K562 (cell line): ENCODE results near the gene TREX2. TPM values are rescaled to one million over a fixed set of nuclear protein-coding genes. Genes with fewer than 3 reads are reported as not detected.

Experiments
- ATAC-seq: fragments of 200-7000 bp; cut with Tn5 transposase; 3 replicates; pipeline ENCODE4 v1.9.1; 2020; ENCODE audit warnings: moderate library complexity
- BruUV-seq: library from RNA; stranded (reverse); fragments of 400-500 nt; replicated peaks from 2 replicates; lab custom pipeline; 2021; lab: Mats Ljungman, UMichigan
- CTCF ChIA-PET: fragments of 300-600 bp; formaldehyde crosslinking; extraction: SDS; loops from one replicate; lab custom pipeline; 2021; ENCODE audit warnings: low intra/inter-chr PET ratio; lab: Yijun Ruan, JAX
- POLR2A ChIA-PET: fragments of 300-600, 350-650 bp; sonication (Branson Sonifier 250); formaldehyde crosslinking; extraction: SDS; loops from one replicate; lab custom pipeline; 2021; ENCODE audit warnings: antibody characterized with exemption, inconsistent platforms; lab: Yijun Ruan, JAX
- DNase-seq, 4 experiments: peaks; one replicate each; pipeline versions ENCODE4 v3.0.0 to v3.0.0-alpha.2; 2011 to 2018; ENCODE audit warnings: low spot score in 3 of 4, mixed read lengths in 3 of 4; ENCODE audit errors: extremely low read depth in 1 of 4
- FAIRE-seq: peaks from 2 replicates; lab custom pipeline; 2011; peaks lifted over from hg19 to GRCh38; lab: Jason Lieb, UNC
- H2AFZ ChIP-seq: 2 replicates; pipeline ENCODE4 v1.6.0; 2011; ENCODE audit warnings: low read depth, low read length, control low read depth, inconsistent platforms
- H3K27ac ChIP-seq: fragments of 200-600 bp; 3 replicates; pipeline ENCODE4 v1.8.0; 2011; ENCODE audit warnings: low read depth, mild to moderate bottlenecking, control low read depth, inconsistent platforms, low read length, moderate library complexity, mixed read lengths; ENCODE audit errors: extremely low read depth
- H3K27me3 ChIP-seq, 2 experiments: fragments of 300-600 bp in 1 of 2; 2 replicates in 1 of 2; 3 replicates in 1 of 2; pipeline versions ENCODE4 v1.6.0 to v1.8.0; 2011; ENCODE audit warnings: inconsistent platforms in 2 of 2, low read length in 2 of 2, mild to moderate bottlenecking in 1 of 2, mixed read lengths in 1 of 2, moderate library complexity in 1 of 2; ENCODE audit not compliant: control insufficient read depth in 2 of 2, insufficient read depth in 2 of 2
- H3K36me3 ChIP-seq: fragments of 300-600 bp; 3 replicates; pipeline ENCODE4 v1.8.0; 2011; ENCODE audit warnings: mild to moderate bottlenecking, low read length, inconsistent platforms; ENCODE audit not compliant: control insufficient read depth, insufficient read depth
- H3K4me1 ChIP-seq, 2 experiments: fragments of 200-600 bp in 1 of 2; replicated peaks in 1 of 2; 2 replicates in 1 of 2; 3 replicates in 1 of 2; pipeline versions ENCODE4 v1.5.1 to v1.8.0; 2011; ENCODE audit warnings: inconsistent platforms in 2 of 2, low read length in 2 of 2, mild to moderate bottlenecking in 1 of 2, mixed read lengths in 1 of 2, moderate library complexity in 1 of 2; ENCODE audit not compliant: control insufficient read depth in 2 of 2, insufficient read depth in 2 of 2
- H3K4me2 ChIP-seq: 2 replicates; pipeline ENCODE4 v1.6.1; 2011; ENCODE audit warnings: low read length, control low read depth, inconsistent platforms, mixed read lengths; ENCODE audit not compliant: insufficient read depth
- H3K4me3 ChIP-seq: fragments of 200-600 bp; sonication (generic), shearing (Covaris generic); 2 replicates; pipeline ENCODE4 v1.5.1; 2016; ENCODE audit warnings: control low read depth, inconsistent platforms
- H3K79me2 ChIP-seq: fragments of 200-600 bp; 3 replicates; pipeline ENCODE4 v1.8.0; 2011; ENCODE audit warnings: low read length, inconsistent platforms; ENCODE audit not compliant: control insufficient read depth, insufficient read depth
- H3K9ac ChIP-seq, 2 experiments: 2 replicates each; pipeline versions ENCODE4 v1.6.0 to v1.6.1; 2011; ENCODE audit warnings: low read depth in 2 of 2, low read length in 2 of 2, control low read depth in 1 of 2, inconsistent platforms in 1 of 2, mild to moderate bottlenecking in 1 of 2, mixed read lengths in 1 of 2; ENCODE audit not compliant: insufficient read depth in 1 of 2
- H3K9me1 ChIP-seq: one replicate; pipeline ENCODE4 v1.6.0; 2011; ENCODE audit warnings: inconsistent platforms, mild to moderate bottlenecking, low read length, moderate library complexity; ENCODE audit not compliant: control insufficient read depth, insufficient read depth
- H3K9me3 ChIP-seq: replicated peaks from 2 replicates; pipeline ENCODE4 v1.5.1; 2011; ENCODE audit warnings: low read depth, low read length, inconsistent platforms; ENCODE audit not compliant: control insufficient read depth, insufficient read depth
- H4K20me1 ChIP-seq: replicated peaks from 2 replicates; pipeline ENCODE4 v1.6.1; 2011; ENCODE audit warnings: low read length, inconsistent platforms, mixed read lengths; ENCODE audit not compliant: control insufficient read depth, insufficient read depth
- POLR2G ChIP-seq: fragments of 200-400 bp; formaldehyde crosslinking; IDR thresholded peaks from 2 replicates; pipeline ENCODE4 v1.6.1; 2017; ENCODE audit warnings: low read depth, mild to moderate bottlenecking, antibody characterized with exemption, low read length, moderate library complexity
- YY1 ChIP-seq, 3 experiments: IDR thresholded peaks; 2 replicates each; pipeline ENCODE4 v1.6.1; 2011; ENCODE audit warnings: low read length in 2 of 3, mild to moderate bottlenecking in 2 of 3, moderate library complexity in 2 of 3, borderline replicate concordance in 1 of 3, control low read depth in 1 of 3, low read depth in 1 of 3; ENCODE audit not compliant: insufficient read depth in 3 of 3, insufficient replicate concordance in 2 of 3, control insufficient read depth in 1 of 3, insufficient read length in 1 of 3; ENCODE audit errors: extremely low read depth in 1 of 3
- ZBTB7A ChIP-seq: IDR thresholded peaks from 2 replicates; pipeline ENCODE4 v1.6.1; 2011; ENCODE audit warnings: low read depth, mild to moderate bottlenecking, low read length, moderate library complexity, borderline replicate concordance; ENCODE audit not compliant: control insufficient read depth
- WGBS: fragments of 100-300 bp; shearing (Covaris generic); methylation state at CpG from one replicate; pipeline ENCODE4 v1.1.6; 2016; ENCODE audit warnings: low coverage, mixed read lengths; ENCODE audit not compliant: insufficient coverage; ENCODE audit errors: missing lambda C conversion rate; 5-methylcytosine and 5-hydroxymethylcytosine counted together
- in situ Hi-C: fragments of 300-500 bp; cut with MboI; formaldehyde crosslinking; loops from 4 replicates; pipeline ENCODE4 v1.15.0; 2018; ENCODE audit warnings: inconsistent platforms, mixed read lengths
- intact Hi-C: fragments of 100-400 bp; cut with micrococcal nuclease; formaldehyde crosslinking; loops from 2 replicates; pipeline ENCODE4 v1.14.2; 2022
- polyA plus RNA-seq, 8 experiments: library from polyadenylated mRNA; depleted of rRNA in 4 of 8; stranded (reverse) in 5 of 8; unstranded in 3 of 8; fragments of >200 nt; fragmentation: Nextera tagmentation in 2 of 8; fragmentation: Illumina TruSeq in 1 of 8; extraction: Ambion mirVana in 2 of 8; extraction: Trizol in 1 of 8; gene quantifications; 2 replicates each; pipeline versions ENCODE4 v1.2.1 to v1.2.3, GENCODE V29; 2011 to 2014; ENCODE audit warnings: inconsistent platforms in 1 of 8, missing spikeins in 1 of 8
- total RNA-seq, 7 experiments: library from RNA; depleted of rRNA in 6 of 7; stranded (reverse); fragments of >200 nt in 6 of 7; fragmentation: Illumina TruSeq in 2 of 7; extraction: Trizol in 2 of 7; gene quantifications; 2 replicates each; pipeline versions ENCODE4 v1.2.1 to v1.2.3, GENCODE V29; 2011 to 2021; ENCODE audit warnings: low replicate concordance in 1 of 7
- TF ChIP-seq, protein P1 (sequence below): fragments of 450-650 bp; IDR thresholded peaks from 2 replicates; pipeline ENCODE4 v1.6.1; 2016; ENCODE audit warnings: mild to moderate bottlenecking, moderate library complexity

Gene TREX2
- total and polyA plus RNA-seq, 9 of the 15 experiments (the other 6 are each of a cell fraction or from before 2014, with no cell fraction given) = 0.07 to 1.5 (median 0.33) TPM; not detected in 2

DNA sequence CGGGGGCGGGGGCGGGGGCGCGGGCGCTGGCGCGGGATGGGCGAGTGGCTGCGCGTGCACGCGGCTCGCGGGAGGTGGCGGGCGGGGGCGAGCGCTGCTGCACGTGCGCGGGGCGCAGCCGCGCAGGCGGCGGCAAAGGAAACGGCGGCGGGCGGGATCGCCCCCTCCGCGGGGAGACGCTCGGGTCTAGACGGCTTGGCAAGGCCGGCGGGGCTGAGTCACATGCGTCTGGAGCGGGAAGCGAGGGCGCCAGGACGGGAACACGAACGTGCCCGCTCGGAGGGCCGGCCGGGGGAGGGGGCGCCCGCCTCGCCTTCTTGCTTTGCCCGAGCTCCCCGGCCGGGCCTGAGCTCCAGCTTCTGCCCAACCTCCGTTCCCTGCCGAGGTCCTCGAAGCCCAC is 28.9 kb upstream of the TREX2 start:
- H3K9me1 ChIP-seq = no peaks in the 10 kb centered on the region
- DNase-seq (peak; percentile 47 to 77 (median 64)), FAIRE-seq (no peak), ATAC-seq (no peak)
- H3K9ac ChIP-seq = peak overlapping the region; percentile 46 to 89; a peak in 3 of 4 replicates
- H3K27me3 ChIP-seq = no peaks in the 10 kb centered on the region
- intact Hi-C loops (loop anchor here (5.0 kb wide), 1 partner anchor 33 kb away; no protein-coding TSS in a partner anchor), in situ Hi-C loops (no loop called here)
- no peak overlapping the region for H3K27ac ChIP-seq
- H3K36me3 ChIP-seq = no peaks in the 10 kb centered on the region
- peak overlapping the region; percentile 89 for H2AFZ ChIP-seq
- WGBS = 0% methylated on average over 3 of the region's 59 CpGs
- ChIA-PET CTCF (no interaction called here), POLR2A (no interaction called here)
- H3K4me3 ChIP-seq = no peak overlapping the region
- H4K20me1 ChIP-seq = no peaks in the 10 kb centered on the region
- no TSS peak for BruUV-seq
- peaks cover 4 to 49% of the 10 kb centered on the region in 2 experiments; a peak in 4 of 5 replicates for H3K4me1 ChIP-seq
- no peaks in the 10 kb centered on the region for H3K9me3 ChIP-seq
- peak overlapping the region; percentile 11; the same call in 1 of the 2 replicates for H3K4me2 ChIP-seq
- H3K79me2 ChIP-seq = peaks cover 6% of the 10 kb centered on the region
- TF ChIP-seq, protein P1, sequence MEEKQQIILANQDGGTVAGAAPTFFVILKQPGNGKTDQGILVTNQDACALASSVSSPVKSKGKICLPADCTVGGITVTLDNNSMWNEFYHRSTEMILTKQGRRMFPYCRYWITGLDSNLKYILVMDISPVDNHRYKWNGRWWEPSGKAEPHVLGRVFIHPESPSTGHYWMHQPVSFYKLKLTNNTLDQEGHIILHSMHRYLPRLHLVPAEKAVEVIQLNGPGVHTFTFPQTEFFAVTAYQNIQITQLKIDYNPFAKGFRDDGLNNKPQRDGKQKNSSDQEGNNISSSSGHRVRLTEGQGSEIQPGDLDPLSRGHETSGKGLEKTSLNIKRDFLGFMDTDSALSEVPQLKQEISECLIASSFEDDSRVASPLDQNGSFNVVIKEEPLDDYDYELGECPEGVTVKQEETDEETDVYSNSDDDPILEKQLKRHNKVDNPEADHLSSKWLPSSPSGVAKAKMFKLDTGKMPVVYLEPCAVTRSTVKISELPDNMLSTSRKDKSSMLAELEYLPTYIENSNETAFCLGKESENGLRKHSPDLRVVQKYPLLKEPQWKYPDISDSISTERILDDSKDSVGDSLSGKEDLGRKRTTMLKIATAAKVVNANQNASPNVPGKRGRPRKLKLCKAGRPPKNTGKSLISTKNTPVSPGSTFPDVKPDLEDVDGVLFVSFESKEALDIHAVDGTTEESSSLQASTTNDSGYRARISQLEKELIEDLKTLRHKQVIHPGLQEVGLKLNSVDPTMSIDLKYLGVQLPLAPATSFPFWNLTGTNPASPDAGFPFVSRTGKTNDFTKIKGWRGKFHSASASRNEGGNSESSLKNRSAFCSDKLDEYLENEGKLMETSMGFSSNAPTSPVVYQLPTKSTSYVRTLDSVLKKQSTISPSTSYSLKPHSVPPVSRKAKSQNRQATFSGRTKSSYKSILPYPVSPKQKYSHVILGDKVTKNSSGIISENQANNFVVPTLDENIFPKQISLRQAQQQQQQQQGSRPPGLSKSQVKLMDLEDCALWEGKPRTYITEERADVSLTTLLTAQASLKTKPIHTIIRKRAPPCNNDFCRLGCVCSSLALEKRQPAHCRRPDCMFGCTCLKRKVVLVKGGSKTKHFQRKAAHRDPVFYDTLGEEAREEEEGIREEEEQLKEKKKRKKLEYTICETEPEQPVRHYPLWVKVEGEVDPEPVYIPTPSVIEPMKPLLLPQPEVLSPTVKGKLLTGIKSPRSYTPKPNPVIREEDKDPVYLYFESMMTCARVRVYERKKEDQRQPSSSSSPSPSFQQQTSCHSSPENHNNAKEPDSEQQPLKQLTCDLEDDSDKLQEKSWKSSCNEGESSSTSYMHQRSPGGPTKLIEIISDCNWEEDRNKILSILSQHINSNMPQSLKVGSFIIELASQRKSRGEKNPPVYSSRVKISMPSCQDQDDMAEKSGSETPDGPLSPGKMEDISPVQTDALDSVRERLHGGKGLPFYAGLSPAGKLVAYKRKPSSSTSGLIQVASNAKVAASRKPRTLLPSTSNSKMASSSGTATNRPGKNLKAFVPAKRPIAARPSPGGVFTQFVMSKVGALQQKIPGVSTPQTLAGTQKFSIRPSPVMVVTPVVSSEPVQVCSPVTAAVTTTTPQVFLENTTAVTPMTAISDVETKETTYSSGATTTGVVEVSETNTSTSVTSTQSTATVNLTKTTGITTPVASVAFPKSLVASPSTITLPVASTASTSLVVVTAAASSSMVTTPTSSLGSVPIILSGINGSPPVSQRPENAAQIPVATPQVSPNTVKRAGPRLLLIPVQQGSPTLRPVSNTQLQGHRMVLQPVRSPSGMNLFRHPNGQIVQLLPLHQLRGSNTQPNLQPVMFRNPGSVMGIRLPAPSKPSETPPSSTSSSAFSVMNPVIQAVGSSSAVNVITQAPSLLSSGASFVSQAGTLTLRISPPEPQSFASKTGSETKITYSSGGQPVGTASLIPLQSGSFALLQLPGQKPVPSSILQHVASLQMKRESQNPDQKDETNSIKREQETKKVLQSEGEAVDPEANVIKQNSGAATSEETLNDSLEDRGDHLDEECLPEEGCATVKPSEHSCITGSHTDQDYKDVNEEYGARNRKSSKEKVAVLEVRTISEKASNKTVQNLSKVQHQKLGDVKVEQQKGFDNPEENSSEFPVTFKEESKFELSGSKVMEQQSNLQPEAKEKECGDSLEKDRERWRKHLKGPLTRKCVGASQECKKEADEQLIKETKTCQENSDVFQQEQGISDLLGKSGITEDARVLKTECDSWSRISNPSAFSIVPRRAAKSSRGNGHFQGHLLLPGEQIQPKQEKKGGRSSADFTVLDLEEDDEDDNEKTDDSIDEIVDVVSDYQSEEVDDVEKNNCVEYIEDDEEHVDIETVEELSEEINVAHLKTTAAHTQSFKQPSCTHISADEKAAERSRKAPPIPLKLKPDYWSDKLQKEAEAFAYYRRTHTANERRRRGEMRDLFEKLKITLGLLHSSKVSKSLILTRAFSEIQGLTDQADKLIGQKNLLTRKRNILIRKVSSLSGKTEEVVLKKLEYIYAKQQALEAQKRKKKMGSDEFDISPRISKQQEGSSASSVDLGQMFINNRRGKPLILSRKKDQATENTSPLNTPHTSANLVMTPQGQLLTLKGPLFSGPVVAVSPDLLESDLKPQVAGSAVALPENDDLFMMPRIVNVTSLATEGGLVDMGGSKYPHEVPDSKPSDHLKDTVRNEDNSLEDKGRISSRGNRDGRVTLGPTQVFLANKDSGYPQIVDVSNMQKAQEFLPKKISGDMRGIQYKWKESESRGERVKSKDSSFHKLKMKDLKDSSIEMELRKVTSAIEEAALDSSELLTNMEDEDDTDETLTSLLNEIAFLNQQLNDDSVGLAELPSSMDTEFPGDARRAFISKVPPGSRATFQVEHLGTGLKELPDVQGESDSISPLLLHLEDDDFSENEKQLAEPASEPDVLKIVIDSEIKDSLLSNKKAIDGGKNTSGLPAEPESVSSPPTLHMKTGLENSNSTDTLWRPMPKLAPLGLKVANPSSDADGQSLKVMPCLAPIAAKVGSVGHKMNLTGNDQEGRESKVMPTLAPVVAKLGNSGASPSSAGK = peak; percentile 85
- TF ChIP-seq POLR2G = peak; percentile 69
- peak; percentile 42; the same call in 1 of the 2 replicates for TF ChIP-seq ZBTB7A
- no peak for TF ChIP-seq YY1 (IDR thresholded peaks at IDR 0.05; ENCODE audit: borderline replicate concordance in 1 of 3, control insufficient read depth in 1 of 3, extremely low read depth in 1 of 3, insufficient read depth in 3 of 3, insufficient read length in 1 of 3, insufficient replicate concordance in 2 of 3, low read depth in 1 of 3, low read length in 2 of 3)
